Neural progenitor cell (in vitro differentiated cells): ENCODE data around the gene C22orf31. TPM values are rescaled to one million over a fixed set of nuclear protein-coding genes. Genes with fewer than 3 reads are reported as not detected.
A peak's percentile ranks its signal among the peaks of the same experiment; 100 is the strongest.

ENCODE experiments used
- DNase-seq: peaks from one replicate; pipeline ENCODE4 v3.0.0-alpha.2; 2016; ENCODE audit warnings: low spot score
- H2AFZ ChIP-seq: fragments of 200-600 bp; sonication (generic); replicated peaks from 2 replicates; pipeline ENCODE4 v1.6.1; 2016; ENCODE audit warnings: antibody characterized with exemption
- H3F3A ChIP-seq: fragments of 200-600 bp; sonication (generic); 2 replicates; pipeline ENCODE4 v1.6.1; 2016; ENCODE audit warnings: antibody characterized with exemption, low read depth
- H3K27ac ChIP-seq: fragments of 200-600 bp; sonication (generic); 2 replicates; pipeline ENCODE4 v1.5.1; 2016; ENCODE audit warnings: mild to moderate bottlenecking
- H3K27me3 ChIP-seq: fragments of 200-600 bp; sonication (generic); 2 replicates; pipeline ENCODE4 v1.6.1; 2016; ENCODE audit warnings: mild to moderate bottlenecking, moderate library complexity
- H3K36me3 ChIP-seq: fragments of 200-600 bp; sonication (generic); 2 replicates; pipeline ENCODE4 v1.5.1; 2016
- H3K4me1 ChIP-seq: fragments of 200-600 bp; sonication (generic); 2 replicates; pipeline ENCODE4 v1.6.1; 2016; ENCODE audit warnings: mixed run types
- H3K4me2 ChIP-seq: fragments of 200-600 bp; sonication (generic); 2 replicates; pipeline ENCODE4 v1.6.1; 2016
- H3K4me3 ChIP-seq: fragments of 200-600 bp; sonication (generic); 2 replicates; pipeline ENCODE4 v1.5.1; 2016
- H3K79me2 ChIP-seq: fragments of 200-600 bp; sonication (generic); 2 replicates; pipeline ENCODE4 v1.6.1; 2016; ENCODE audit warnings: low read depth
- H3K9ac ChIP-seq: fragments of 200-600 bp; sonication (generic); 2 replicates; pipeline ENCODE4 v1.6.1; 2016
- H3K9me3 ChIP-seq: fragments of 200-600 bp; sonication (generic); 2 replicates; pipeline ENCODE4 v1.5.1; 2016; ENCODE audit warnings: low read depth
- H4K20me1 ChIP-seq: fragments of 200-600 bp; sonication (generic); 2 replicates; pipeline ENCODE4 v1.6.1; 2016; ENCODE audit warnings: low read depth
- H3K27ac Mint-ChIP-seq: 3 replicates; pipeline ENCODE4 v1.8.0; 2021; ENCODE audit warnings: mixed read lengths
- H3K27me3 Mint-ChIP-seq: 2 replicates; pipeline ENCODE4 v1.8.0; 2022; ENCODE audit warnings: low read depth, mild to moderate bottlenecking, inconsistent platforms, moderate library complexity, mixed read lengths; ENCODE audit not compliant: insufficient read depth
- H3K36me3 Mint-ChIP-seq: 3 replicates; pipeline ENCODE4 v1.8.0; 2021; ENCODE audit warnings: mixed read lengths
- H3K4me1 Mint-ChIP-seq: 3 replicates; pipeline ENCODE4 v1.8.0; 2021; ENCODE audit warnings: mixed read lengths
- H3K4me3 Mint-ChIP-seq: 3 replicates; pipeline ENCODE4 v1.8.0; 2021; ENCODE audit warnings: mild to moderate bottlenecking, moderate library complexity, mixed read lengths
- H3K9me3 Mint-ChIP-seq: 3 replicates; pipeline ENCODE4 v1.8.0; 2020; ENCODE audit warnings: mixed read lengths
- EZH2 ChIP-seq: fragments of 200-600 bp; sonication (generic); IDR thresholded peaks from 2 replicates; pipeline ENCODE4 v1.6.1; 2017; ENCODE audit warnings: antibody characterized with exemption, mild to moderate bottlenecking, moderate library complexity
- EZH2phosphoT487 ChIP-seq: fragments of 200-600 bp; sonication (generic); IDR thresholded peaks from 2 replicates; pipeline ENCODE4 v1.6.1; 2017; ENCODE audit warnings: antibody characterized with exemption
- total RNA-seq: library from RNA; depleted of rRNA; stranded (reverse); fragments of >200 nt; gene quantifications from 2 replicates; pipeline ENCODE4 v1.2.3, GENCODE V29; 2015; ENCODE audit warnings: low replicate concordance
- TF ChIP-seq, protein P1 (sequence below): fragments of 200-600 bp; sonication (generic); IDR thresholded peaks from 2 replicates; pipeline ENCODE4 v1.5.1; 2017; ENCODE audit warnings: antibody characterized with exemption, mild to moderate bottlenecking

Gene C22orf31
- total RNA-seq, 1 donor from 2014 or later: not detected

- TF ChIP-seq EZH2phosphoT487 (no peak), EZH2 (no peak)
- TF ChIP-seq, protein P1, sequence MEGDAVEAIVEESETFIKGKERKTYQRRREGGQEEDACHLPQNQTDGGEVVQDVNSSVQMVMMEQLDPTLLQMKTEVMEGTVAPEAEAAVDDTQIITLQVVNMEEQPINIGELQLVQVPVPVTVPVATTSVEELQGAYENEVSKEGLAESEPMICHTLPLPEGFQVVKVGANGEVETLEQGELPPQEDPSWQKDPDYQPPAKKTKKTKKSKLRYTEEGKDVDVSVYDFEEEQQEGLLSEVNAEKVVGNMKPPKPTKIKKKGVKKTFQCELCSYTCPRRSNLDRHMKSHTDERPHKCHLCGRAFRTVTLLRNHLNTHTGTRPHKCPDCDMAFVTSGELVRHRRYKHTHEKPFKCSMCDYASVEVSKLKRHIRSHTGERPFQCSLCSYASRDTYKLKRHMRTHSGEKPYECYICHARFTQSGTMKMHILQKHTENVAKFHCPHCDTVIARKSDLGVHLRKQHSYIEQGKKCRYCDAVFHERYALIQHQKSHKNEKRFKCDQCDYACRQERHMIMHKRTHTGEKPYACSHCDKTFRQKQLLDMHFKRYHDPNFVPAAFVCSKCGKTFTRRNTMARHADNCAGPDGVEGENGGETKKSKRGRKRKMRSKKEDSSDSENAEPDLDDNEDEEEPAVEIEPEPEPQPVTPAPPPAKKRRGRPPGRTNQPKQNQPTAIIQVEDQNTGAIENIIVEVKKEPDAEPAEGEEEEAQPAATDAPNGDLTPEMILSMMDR: no peak
- peaks cover 44% of the 10 kb centered on the region for H3K4me1 Mint-ChIP-seq
These were observed 45.2 kb upstream of the C22orf31 start for GRCh38 chr22:29106839-29107238.

DNA sequence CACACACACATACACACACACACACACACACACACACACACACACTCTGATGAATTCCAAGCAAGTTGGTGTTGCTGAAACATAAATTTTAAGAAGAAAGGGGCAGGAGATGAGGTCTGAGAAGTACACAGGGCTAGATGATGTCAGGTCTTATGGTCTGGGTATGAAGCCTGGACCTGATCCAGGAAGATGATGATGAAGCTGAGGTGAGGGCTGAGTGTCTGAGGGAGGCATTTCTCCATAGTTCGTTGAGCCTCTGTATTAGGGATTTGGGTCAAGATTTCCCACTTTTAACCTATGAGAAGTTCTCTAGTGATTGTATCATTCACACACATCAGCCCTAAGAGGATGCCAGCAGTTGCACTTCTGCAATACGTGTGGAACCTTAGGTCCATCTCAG, 43.8 kb upstream of the C22orf31 start:
- Histone ChIP-seq H3K27me3 (no peaks in the 10 kb centered on the region), H2AFZ (no peak overlapping the region), H3K9me3 (no peaks in the 10 kb centered on the region), H3K36me3 (no peaks in the 10 kb centered on the region), H3K4me2 (no peak overlapping the region), H3K79me2 (no peaks in the 10 kb centered on the region), H4K20me1 (peaks cover 8% of the 10 kb centered on the region), H3K4me1 (peaks cover 30% of the 10 kb centered on the region), H3K4me3 (no peak overlapping the region), H3F3A (peaks cover 20% of the 10 kb centered on the region), H3K27ac (no peak overlapping the region), H3K9ac (no peak overlapping the region)
- peaks cover 48% of the 10 kb centered on the region for H3K4me1 Mint-ChIP-seq
- TF ChIP-seq EZH2 (no peak), EZH2phosphoT487 (no peak)
- TF ChIP-seq, protein P1: no peak
- H3K27ac Mint-ChIP-seq: no peak overlapping the region
- peaks cover 2% of the 10 kb centered on the region for H3K27me3 Mint-ChIP-seq
- DNase-seq: no peak
- H3K9me3 Mint-ChIP-seq: no peaks in the 10 kb centered on the region
- H3K4me3 Mint-ChIP-seq: no peak overlapping the region
- H3K36me3 Mint-ChIP-seq: peaks cover 8% of the 10 kb centered on the region

More at GRCh38 chr22:29106839-29107238, 45.2 kb upstream of the C22orf31 start:
- Histone ChIP-seq H2AFZ (no peak overlapping the region), H3K4me1 (peaks cover 28% of the 10 kb centered on the region), H3K9ac (no peak overlapping the region), H3K27me3 (no peaks in the 10 kb centered on the region), H4K20me1 (peaks cover 8% of the 10 kb centered on the region), H3K9me3 (no peaks in the 10 kb centered on the region), H3K36me3 (no peaks in the 10 kb centered on the region), H3K27ac (no peak overlapping the region), H3F3A (peaks cover 20% of the 10 kb centered on the region), H3K4me3 (no peak overlapping the region), H3K79me2 (no peaks in the 10 kb centered on the region), H3K4me2 (peak overlapping the region; percentile 39)
- Mint-ChIP-seq H3K27ac (no peak overlapping the region), H3K27me3 (peaks cover 2% of the 10 kb centered on the region), H3K36me3 (peaks cover 11% of the 10 kb centered on the region), H3K9me3 (no peaks in the 10 kb centered on the region), H3K4me3 (no peak overlapping the region)
- peak; percentile 25 for DNase-seq

DNA sequence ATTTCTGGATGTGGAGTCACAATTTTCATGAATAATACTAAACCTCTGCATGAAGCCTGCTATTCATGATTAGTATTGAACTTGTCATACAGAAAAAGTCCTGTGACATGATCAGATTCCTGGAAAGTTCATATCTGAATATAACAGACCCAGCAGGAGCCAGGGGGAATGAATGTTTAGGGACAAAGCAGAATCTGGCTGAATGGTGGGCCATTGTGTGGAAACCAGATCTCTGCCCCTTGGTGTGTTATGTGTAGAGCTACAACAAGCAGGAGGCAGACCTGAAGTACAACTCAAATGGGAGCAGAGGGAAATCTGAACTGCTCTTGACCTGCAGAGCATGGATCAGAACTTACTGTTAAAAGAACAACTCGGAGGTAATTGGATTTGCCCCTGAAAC, 41.5 kb upstream of the C22orf31 start:
- peak overlapping the region; percentile 59 for H3K4me2 ChIP-seq
- no peaks in the 10 kb centered on the region for H3K36me3 ChIP-seq
- Mint-ChIP-seq H3K27ac (peak overlapping the region; percentile 80), H3K36me3 (peaks cover 4% of the 10 kb centered on the region), H3K4me3 (peak overlapping the region; percentile 1), H3K4me1 (peaks cover 45% of the 10 kb centered on the region), H3K9me3 (no peaks in the 10 kb centered on the region), H3K27me3 (peaks cover 4% of the 10 kb centered on the region)
- H3K9ac ChIP-seq: no peak overlapping the region
- no peaks in the 10 kb centered on the region for H3K79me2 ChIP-seq
- no peak overlapping the region for H3K27ac ChIP-seq
- H2AFZ ChIP-seq: no peak overlapping the region
- peaks cover 20% of the 10 kb centered on the region for H3F3A ChIP-seq
- H3K9me3 ChIP-seq: no peaks in the 10 kb centered on the region
- H4K20me1 ChIP-seq: peaks cover 8% of the 10 kb centered on the region
- no peak overlapping the region for H3K4me3 ChIP-seq
- H3K4me1 ChIP-seq: peaks cover 30% of the 10 kb centered on the region
- H3K27me3 ChIP-seq: no peaks in the 10 kb centered on the region
- DNase-seq: peak; percentile 44
- TF ChIP-seq EZH2phosphoT487 (no peak), EZH2 (no peak)
- TF ChIP-seq, protein P1: no peak
